ENCODE data around the gene GDF2.

Gene GDF2

GRCh38 chr10:47351899-47352815 is 29.9 kb downstream of the GDF2 start:
- DNase-seq (ENCODE audit: low spot score) (no peak), FAIRE-seq (no peak)

- no peak for DNase-seq (ENCODE audit: low spot score)
- no peak for FAIRE-seq
These were observed 31.1 kb downstream of the GDF2 start for GRCh38 chr10:47353351-47353750.

- FAIRE-seq = no peak
These were observed 31.9 kb downstream of the GDF2 start for GRCh38 chr10:47354165-47354564.

GRCh38 chr10:47354900-47355299 is 32.6 kb downstream of the GDF2 start:
- DNase-seq (ENCODE audit: low spot score) = no peak
- no peak for FAIRE-seq

More at GRCh38 chr10:47354165-47354564, 31.9 kb downstream of the GDF2 start:
- peak; percentile 16 for DNase-seq (ENCODE audit: low spot score)

DNA sequence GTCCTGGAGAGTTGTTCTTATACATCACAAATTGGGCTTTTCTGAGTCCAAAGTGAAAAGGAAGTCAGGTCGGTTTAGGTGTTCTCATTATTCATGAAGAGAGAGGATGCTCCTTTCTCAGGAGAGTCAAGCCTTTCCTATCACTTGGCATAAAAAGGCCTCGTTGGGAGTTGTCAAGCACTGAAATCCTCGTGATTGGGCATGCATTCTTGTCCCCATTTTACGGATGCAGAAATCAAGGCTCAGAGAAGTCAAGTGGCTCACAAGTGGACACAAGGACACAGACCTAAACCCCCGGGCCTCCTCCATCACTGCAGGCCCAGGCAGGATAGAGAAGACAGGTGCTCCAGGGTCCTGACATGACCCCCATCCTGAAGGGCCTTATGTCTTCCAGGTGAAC is 34.5 kb downstream of the GDF2 start:
- FAIRE-seq (no peak), DNase-seq (ENCODE audit: low spot score) (no peak)

GRCh38 chr10:47357131-47357582 is 34.9 kb downstream of the GDF2 start:
- FAIRE-seq (no peak), DNase-seq (ENCODE audit: low spot score) (no peak)

- FAIRE-seq (no peak), DNase-seq (ENCODE audit: low spot score) (no peak)
These were observed 35.7 kb downstream of the GDF2 start for GRCh38 chr10:47357911-47358310.

GRCh38 chr10:47358457-47358856 is 36.2 kb downstream of the GDF2 start:
- no peak for FAIRE-seq

GRCh38 chr10:47359101-47359500 is 36.8 kb downstream of the GDF2 start:
- FAIRE-seq (no peak), DNase-seq (ENCODE audit: low spot score) (no peak)

More at GRCh38 chr10:47358457-47358856, 36.2 kb downstream of the GDF2 start:
- DNase-seq (ENCODE audit: low spot score) = no peak

DNA sequence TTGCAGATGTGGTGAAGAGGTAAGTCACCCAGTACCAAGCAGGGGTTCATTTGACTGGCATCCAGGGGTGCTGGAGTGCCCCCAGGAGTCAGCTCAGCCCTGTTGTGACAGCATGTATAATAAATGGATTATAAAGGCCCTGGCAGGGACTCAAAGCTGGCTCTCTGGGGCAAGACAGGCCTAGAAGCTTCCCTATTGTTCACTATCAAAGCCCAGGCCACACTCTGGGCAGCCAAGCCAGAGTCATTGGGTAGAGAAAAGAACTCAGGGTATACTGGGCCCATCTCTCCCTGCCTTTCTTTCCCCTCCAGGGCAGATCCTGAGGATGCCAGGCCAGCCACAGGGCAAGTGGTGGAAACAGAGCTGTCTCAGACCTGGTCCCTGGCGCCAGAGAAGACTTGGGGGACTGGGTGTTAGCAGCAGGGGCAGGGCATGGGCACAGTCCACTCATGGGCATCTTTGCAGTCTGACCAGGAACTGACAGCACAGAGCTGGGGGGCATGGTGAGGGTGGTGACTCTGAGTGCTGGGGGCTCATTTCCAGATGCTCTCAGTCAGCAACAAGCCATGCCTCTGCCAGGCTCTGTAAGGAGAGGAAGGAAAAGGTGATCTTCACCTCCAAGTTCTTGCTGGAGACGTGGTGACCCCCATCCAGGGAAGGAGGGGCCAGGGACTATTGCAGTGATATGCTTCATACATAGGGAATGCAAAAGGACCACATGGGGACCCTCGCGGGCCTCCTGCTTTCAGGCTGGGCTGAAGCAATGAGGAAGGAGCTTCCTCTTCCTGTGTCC is 37.6 kb downstream of the GDF2 start:
- FAIRE-seq = no peak
- no peak for DNase-seq (ENCODE audit: low spot score)

DNA sequence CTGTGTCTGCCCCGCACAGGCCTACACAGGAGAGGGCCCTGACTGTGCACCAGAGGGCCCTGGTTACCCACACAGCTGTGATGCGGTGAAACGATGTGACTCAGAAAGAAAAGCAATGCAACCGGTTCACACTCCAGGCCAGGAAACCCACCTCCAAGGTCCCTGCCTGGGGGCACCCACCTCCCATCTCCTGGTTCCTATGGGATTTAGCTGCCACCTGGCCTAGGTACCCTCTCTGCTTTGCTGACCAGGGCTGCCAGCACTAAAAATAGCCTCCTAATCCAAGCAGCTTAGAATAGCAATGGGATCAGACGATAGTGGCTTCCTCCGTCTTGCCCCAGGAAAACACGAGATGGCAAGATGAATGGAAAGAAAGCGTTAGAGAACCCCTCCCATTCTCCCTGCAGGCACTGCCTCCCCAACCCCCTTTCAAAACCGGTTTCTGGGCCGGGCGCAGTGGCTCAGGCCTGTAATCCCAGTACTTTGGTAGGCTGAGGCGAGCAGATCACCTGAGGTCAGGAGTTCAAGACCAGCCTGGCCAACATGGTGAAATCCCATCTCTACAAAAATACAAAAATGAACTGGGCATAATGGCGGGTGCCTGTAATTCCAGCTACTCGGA is 38.3 kb downstream of the GDF2 start:
- DNase-seq (ENCODE audit: low spot score) (no peak), FAIRE-seq (no peak)

GRCh38 chr10:47361293-47361692 is 39.0 kb downstream of the GDF2 start:
- no peak for FAIRE-seq
- DNase-seq (ENCODE audit: low spot score) = no peak

DNA sequence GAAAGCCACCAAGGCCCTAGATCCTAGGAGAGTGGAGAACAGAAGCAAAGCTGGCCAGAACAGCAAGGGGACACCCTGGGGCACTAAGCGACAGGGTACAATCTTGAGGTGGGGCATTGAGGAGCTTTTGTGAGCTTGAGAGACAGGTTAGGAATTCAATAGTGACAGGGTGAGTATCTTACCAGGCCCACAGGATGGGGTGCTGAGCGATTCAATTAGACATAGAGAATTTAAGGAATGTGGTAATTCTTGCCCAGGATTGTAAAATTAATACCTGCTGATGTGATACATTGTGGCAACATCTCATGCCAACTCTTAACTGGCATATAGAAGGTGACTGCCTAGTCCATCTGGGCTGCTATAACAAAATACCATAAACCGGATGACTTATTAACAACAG is 39.9 kb downstream of the GDF2 start:
- DNase-seq (ENCODE audit: low spot score) = no peak
- FAIRE-seq = no peak

- no peak for DNase-seq (ENCODE audit: low spot score)
- no peak for FAIRE-seq
These were observed 41.5 kb downstream of the GDF2 start for GRCh38 chr10:47363781-47364180.

- no peak for FAIRE-seq
- DNase-seq (ENCODE audit: low spot score) = no peak
These were observed 42.1 kb downstream of the GDF2 start for GRCh38 chr10:47364366-47364765.

DNA sequence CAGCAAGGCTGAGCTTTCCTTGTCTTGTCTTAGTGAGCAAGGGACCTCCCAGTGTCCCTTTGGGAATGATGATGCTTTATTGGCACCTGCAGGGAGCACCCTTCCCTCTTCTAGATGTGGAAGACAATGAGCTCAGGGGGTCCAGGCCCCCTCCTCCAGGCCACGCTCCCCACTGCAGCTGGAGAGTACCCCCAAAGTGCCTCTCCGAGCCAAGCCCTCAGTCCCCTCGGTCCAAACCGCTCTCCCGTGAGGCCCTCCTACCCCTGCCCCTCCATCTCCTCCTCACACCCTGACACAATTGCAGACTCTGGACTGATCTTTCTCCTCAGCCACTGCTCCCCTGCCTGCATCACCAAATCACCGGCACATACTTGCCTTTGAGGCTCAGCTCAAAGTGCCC is 42.7 kb downstream of the GDF2 start:
- DNase-seq (ENCODE audit: low spot score) (no peak), FAIRE-seq (no peak)

DNA sequence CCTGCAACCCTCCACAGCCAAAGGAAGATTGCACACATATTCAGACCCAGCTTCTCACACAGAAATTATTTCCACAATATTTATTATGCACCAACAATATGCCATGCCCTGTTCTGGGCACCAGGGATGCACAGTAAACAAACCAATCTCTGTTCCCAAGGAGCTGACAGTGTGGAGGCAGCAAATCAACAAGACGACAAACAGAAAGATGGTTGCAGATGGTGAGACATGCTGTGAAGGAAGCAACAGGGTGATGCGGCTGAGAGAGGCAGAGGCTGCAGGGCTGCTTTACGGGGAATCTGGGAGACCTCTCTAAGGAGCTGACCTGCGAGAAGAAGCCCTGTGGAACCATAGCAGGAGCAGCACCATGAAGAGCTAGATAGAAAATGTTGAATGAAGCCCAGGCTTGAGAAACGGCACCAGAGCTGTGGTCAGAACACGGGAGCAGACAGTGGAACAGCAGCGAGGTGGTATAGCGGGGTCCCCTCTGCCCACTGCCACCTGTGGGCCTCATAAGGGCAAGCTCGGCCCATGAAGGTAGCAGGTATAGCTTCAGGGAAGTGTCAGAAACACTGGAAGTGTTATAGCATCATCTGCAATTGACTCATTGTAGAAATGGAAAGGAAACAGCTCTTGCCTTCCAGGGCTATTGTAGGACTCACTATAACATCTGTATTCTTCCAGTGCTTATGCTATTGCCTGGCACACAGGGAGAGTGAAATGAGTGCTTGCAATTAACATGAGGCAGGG is 43.4 kb downstream of the GDF2 start:
- no peak for FAIRE-seq

GRCh38 chr10:47366181-47366631 is 44.0 kb downstream of the GDF2 start:
- DNase-seq (ENCODE audit: low spot score) (no peak), FAIRE-seq (no peak)

More for the DNA sequence above, 43.4 kb downstream of the GDF2 start:
- no peak for DNase-seq (ENCODE audit: low spot score)

DNA sequence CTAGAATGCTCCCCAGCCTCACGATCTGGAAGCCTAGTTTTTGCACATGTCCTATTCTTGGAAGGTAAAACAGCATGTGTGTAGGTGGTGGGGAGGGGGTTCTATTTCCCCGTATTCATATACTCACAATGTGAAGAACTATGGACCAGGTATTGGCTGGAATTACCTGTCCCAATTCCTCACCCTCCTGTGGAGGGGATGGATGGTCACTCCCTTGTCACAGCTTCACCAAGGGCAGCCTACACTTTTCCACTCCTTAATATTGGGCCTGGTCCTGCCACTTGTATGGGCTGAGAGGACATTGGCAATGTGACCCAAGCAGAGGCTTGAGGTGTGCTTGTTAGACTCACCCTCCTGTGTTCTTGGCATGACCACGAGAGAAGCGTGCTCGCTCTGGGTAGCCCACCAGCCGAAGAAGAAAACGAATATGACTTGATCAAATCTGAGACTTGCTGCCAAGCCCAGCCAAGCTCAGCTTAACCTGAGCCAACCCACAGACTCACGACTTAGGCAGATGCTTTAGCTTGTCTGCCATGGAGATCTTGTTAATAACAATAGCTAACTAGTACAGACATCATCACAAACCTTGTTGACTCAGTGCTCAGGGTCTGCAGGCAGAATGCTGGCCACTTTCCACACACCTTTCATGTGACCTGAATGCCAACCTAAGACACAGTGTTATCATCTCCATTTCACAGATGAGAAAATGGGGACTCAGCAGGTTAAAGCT is 44.6 kb downstream of the GDF2 start:
- DNase-seq (ENCODE audit: low spot score) = no peak
- no peak for FAIRE-seq

- FAIRE-seq (no peak), DNase-seq (ENCODE audit: low spot score) (no peak)
These were observed 45.4 kb downstream of the GDF2 start for GRCh38 chr10:47367646-47368045.

Data from RCC 7860 (cell line).